Ovary (tissue), 3 donors: ENCODE data around the gene IFRD1.

Source experiments
- CTCF ChIP-seq, 3 donors: fragments of 450-650 bp in 2 of 3; fragments of 200-600 bp in 1 of 3; IDR thresholded peaks; one replicate each; pipeline versions ENCODE4 v1.5.1 to v1.8.0; 2016 to 2022; ENCODE audit warnings: antibody characterized with exemption in 3 of 3, mild to moderate bottlenecking in 1 of 3
- EP300 ChIP-seq: sonication (generic); formaldehyde crosslinking; IDR thresholded peaks from one replicate; pipeline ENCODE4 v1.6.1; 2017; ENCODE audit warnings: antibody characterized with exemption
- POLR2A ChIP-seq: fragments of 450-650 bp; IDR thresholded peaks from one replicate; pipeline ENCODE4 v1.6.1; 2017; ENCODE audit warnings: antibody characterized with exemption, mild to moderate bottlenecking, moderate library complexity
- donor health status: DM: no; HTN: no; CAD: no.

GRCh38 chr7:112500619-112501018 is 50.4 kb downstream of the IFRD1 start:
- TF ChIP-seq POLR2A: no peak
- no peak for TF ChIP-seq CTCF (IDR thresholded peaks at IDR 0.05)
- no peak for TF ChIP-seq EP300
